Suprapubic skin (tissue), 4 donors: Measurements from ENCODE around the gene LAYN. TPM values are rescaled to one million over a fixed set of nuclear protein-coding genes. Genes with fewer than 3 reads are reported as not detected.
A peak's percentile ranks its signal among the peaks of the same experiment; 100 is the strongest.

Source experiments
- DNase-seq, 2 donors: peaks; one replicate each; pipeline ENCODE4 v3.0.0-alpha.2; 2019; ENCODE audit warnings: low spot score in 2 of 2
- H3K27ac ChIP-seq: fragments of 200-600 bp; sonication (generic); one replicate; pipeline ENCODE4 v1.5.1; 2019
- H3K27me3 ChIP-seq: fragments of 200-600 bp; sonication (generic); one replicate; pipeline ENCODE4 v1.5.1; 2019
- H3K36me3 ChIP-seq: fragments of 200-600 bp; sonication (generic); one replicate; pipeline ENCODE4 v1.5.1; 2019
- H3K4me1 ChIP-seq: fragments of 200-600 bp; sonication (generic); one replicate; pipeline ENCODE4 v1.5.1; 2019
- H3K4me3 ChIP-seq: fragments of 200-600 bp; sonication (generic); one replicate; pipeline ENCODE4 v1.5.1; 2019; ENCODE audit warnings: mild to moderate bottlenecking
- H3K9me3 ChIP-seq: fragments of 200-600 bp; sonication (generic); one replicate; pipeline ENCODE4 v1.5.1; 2019
- CTCF ChIP-seq, 2 donors: fragments of 200-600 bp in 1 of 2; fragments of 450-650 bp in 1 of 2; sonication (generic) in 1 of 2; IDR thresholded peaks; one replicate each; pipeline ENCODE4 v1.5.1; 2016 to 2019; ENCODE audit warnings: antibody characterized with exemption in 2 of 2, mild to moderate bottlenecking in 1 of 2, moderate library complexity in 1 of 2
- EP300 ChIP-seq: sonication (generic); formaldehyde crosslinking; IDR thresholded peaks from one replicate; pipeline ENCODE4 v1.6.1; 2017; ENCODE audit warnings: antibody characterized with exemption
- POLR2A ChIP-seq, 2 donors: fragments of 450-650 bp; IDR thresholded peaks; one replicate each; pipeline ENCODE4 v1.6.1; 2017; ENCODE audit warnings: antibody characterized with exemption in 2 of 2, mild to moderate bottlenecking in 2 of 2, moderate library complexity in 2 of 2
- POLR2AphosphoS5 ChIP-seq, 3 donors: sonication (generic); formaldehyde crosslinking; IDR thresholded peaks; one replicate each; pipeline ENCODE4 v1.6.1; 2017; ENCODE audit warnings: antibody characterized with exemption in 3 of 3
- WGBS: methylation state at CpG from one replicate; pipeline ENCODE4 v1.1.5; 2018; 5-methylcytosine and 5-hydroxymethylcytosine counted together
- total RNA-seq, 4 donors: library from RNA; depleted of rRNA; stranded (reverse); fragments of >200 nt; gene quantifications; one replicate each; pipeline ENCODE4 v1.1.0, GENCODE V29; 2016

The LAYN gene
- total RNA-seq, 4 donors from 2014 or later: 1.5 to 4.7 (median 1.9) TPM

- no peaks in the 10 kb centered on the region for H3K9me3 ChIP-seq
- no peaks in the 10 kb centered on the region for H3K36me3 ChIP-seq
- H3K4me3 ChIP-seq: no peak overlapping the region
- no peaks in the 10 kb centered on the region for H3K27me3 ChIP-seq
- WGBS: 87% methylated on average over 3 of the region's 3 CpGs
- H3K4me1 ChIP-seq: peaks cover 22% of the 10 kb centered on the region
- TF ChIP-seq POLR2A (IDR thresholded peaks at IDR 0.05) (no peak), EP300 (no peak), CTCF (IDR thresholded peaks at IDR 0.05) (no peak), POLR2AphosphoS5 (IDR thresholded peaks at IDR 0.05) (no peak)
- DNase-seq: no peak
- H3K27ac ChIP-seq: no peak overlapping the region
Measured at GRCh38 chr11:111572581-111572980, 32.1 kb downstream of the LAYN start.

DNA sequence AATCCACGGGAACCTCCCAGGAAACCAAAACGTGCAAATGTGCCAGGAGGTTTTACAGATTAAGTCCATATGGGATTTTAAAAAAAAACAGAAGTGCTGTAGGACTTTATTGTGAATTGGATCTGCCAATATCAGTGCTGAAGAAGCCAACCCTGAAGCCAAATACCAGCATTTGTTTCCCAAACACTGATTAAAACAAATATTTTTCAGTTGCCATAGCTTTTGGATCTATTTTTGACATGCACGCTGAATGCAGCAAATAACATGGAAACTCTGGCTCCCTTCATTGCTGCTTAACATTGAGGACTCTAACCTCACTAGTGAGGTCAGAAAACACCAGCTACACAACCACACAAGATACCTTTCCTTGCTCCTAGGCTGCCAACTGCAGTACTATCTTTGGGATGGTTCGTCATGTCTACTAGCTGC, 33.3 kb downstream of the LAYN start:
- no peak for DNase-seq
- H3K27me3 ChIP-seq: no peaks in the 10 kb centered on the region
- WGBS: 20% methylated on average over 4 of the region's 4 CpGs
- no peaks in the 10 kb centered on the region for H3K36me3 ChIP-seq
- H3K27ac ChIP-seq: peak overlapping the region; percentile 53
- no peaks in the 10 kb centered on the region for H3K9me3 ChIP-seq
- TF ChIP-seq CTCF (IDR thresholded peaks at IDR 0.05) (no peak), EP300 (no peak), POLR2AphosphoS5 (IDR thresholded peaks at IDR 0.05) (no peak), POLR2A (IDR thresholded peaks at IDR 0.05) (no peak)
- peaks cover 22% of the 10 kb centered on the region for H3K4me1 ChIP-seq
- H3K4me3 ChIP-seq: peak overlapping the region; percentile 15

DNA sequence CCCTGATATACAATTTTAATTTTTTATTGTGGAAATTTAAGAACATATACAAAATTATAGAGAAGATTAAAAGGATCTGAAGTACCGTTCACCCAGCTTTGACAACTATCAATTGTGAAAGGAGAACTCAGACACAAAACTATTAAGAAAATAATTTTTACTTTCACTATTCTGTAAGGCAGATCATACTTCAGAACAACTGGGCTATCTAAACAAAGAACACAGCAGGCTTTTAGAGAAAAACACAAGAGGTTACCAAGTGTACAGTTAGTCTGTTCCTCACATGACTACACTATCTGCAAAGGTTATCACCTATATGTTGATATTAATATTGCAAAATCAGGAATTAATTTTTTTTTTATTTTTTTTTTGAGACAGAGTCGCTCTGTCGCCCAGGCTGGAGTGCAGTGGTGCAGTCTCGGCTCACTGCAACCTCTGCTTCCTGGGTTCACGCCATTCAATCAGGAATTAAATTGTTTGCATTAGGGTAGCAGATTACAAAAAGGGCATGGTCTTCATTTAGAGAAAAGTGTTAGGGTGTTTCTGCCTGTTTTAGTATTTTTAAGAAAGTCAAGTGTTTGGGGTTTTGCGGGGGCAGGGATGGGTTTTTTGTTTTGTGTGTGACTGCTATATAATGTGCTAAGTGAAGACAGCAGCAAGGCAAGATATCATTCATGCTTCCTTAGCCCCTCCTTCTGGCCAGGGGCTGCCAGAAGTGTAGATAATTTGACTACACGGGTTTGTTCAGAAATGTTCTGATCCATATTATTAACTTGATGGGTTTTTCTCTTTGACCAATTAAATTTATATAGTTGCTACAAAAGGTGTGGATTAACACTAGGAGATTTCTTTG, 34.1 kb downstream of the LAYN start:
- WGBS: 43% methylated on average over 7 of the region's 7 CpGs
- Histone ChIP-seq H3K27ac (peak overlapping the region; percentile 53), H3K4me3 (peak overlapping the region; percentile 15)

GRCh38 chr11:111575740-111576139, 35.2 kb downstream of the LAYN start:
- TF ChIP-seq POLR2A (IDR thresholded peaks at IDR 0.05): no peak
- TF ChIP-seq EP300: no peak
- TF ChIP-seq POLR2AphosphoS5 (IDR thresholded peaks at IDR 0.05): no peak
- no peak for TF ChIP-seq CTCF (IDR thresholded peaks at IDR 0.05)
- Histone ChIP-seq H3K36me3 (no peaks in the 10 kb centered on the region), H3K4me1 (peaks cover 22% of the 10 kb centered on the region), H3K27me3 (no peaks in the 10 kb centered on the region), H3K4me3 (no peak overlapping the region), H3K27ac (no peak overlapping the region), H3K9me3 (no peaks in the 10 kb centered on the region)
- 94% methylated on average over 6 of the region's 6 CpGs for WGBS
- no peak for DNase-seq

More for the DNA sequence above, 34.1 kb downstream of the LAYN start:
- DNase-seq: no peak
- no peaks in the 10 kb centered on the region for H3K27me3 ChIP-seq
- H3K4me1 ChIP-seq: peaks cover 22% of the 10 kb centered on the region
- TF ChIP-seq POLR2A (IDR thresholded peaks at IDR 0.05): no peak
- no peak for TF ChIP-seq CTCF (IDR thresholded peaks at IDR 0.05)
- no peak for TF ChIP-seq POLR2AphosphoS5 (IDR thresholded peaks at IDR 0.05)
- TF ChIP-seq EP300: no peak
- H3K9me3 ChIP-seq: no peaks in the 10 kb centered on the region
- no peaks in the 10 kb centered on the region for H3K36me3 ChIP-seq

GRCh38 chr11:111577821-111578220, 37.3 kb downstream of the LAYN start:
- Histone ChIP-seq H3K27ac (no peak overlapping the region), H3K36me3 (no peaks in the 10 kb centered on the region), H3K27me3 (no peaks in the 10 kb centered on the region), H3K4me1 (peaks cover 11% of the 10 kb centered on the region), H3K9me3 (no peaks in the 10 kb centered on the region), H3K4me3 (no peak overlapping the region)
- TF ChIP-seq CTCF (IDR thresholded peaks at IDR 0.05) (no peak), POLR2AphosphoS5 (IDR thresholded peaks at IDR 0.05) (no peak), EP300 (no peak), POLR2A (IDR thresholded peaks at IDR 0.05) (no peak)
- DNase-seq: no peak
- 77% methylated on average over 4 of the region's 4 CpGs for WGBS
